Jurkat, Clone E6-1 (cell line): ENCODE results near the gene SPACA6. TPM values are rescaled to one million over a fixed set of nuclear protein-coding genes. Genes with fewer than 3 reads are reported as not detected.
"Not testable (repeated sequence)": the region's sequence is repeated elsewhere in the genome, so short reads cannot be mapped to it uniquely, and the experiment has no call there.

ENCODE experiments used
- DNase-seq: peaks from one replicate; pipeline ENCODE4 v3.0.0-alpha.2; 2011; ENCODE audit warnings: low read depth, low spot score
- H3K4me3 ChIP-seq: 2 replicates; pipeline ENCODE4 v1.5.1; 2011; ENCODE audit warnings: mild to moderate bottlenecking, low read length, control low read depth, moderate library complexity
- polyA plus RNA-seq: library from polyadenylated mRNA; unstranded; fragments of >200 nt; gene quantifications from one replicate; pipeline ENCODE4 v1.2.1, GENCODE V29; 2012; ENCODE audit warnings: missing spikeins; ENCODE audit not compliant: insufficient read length, insufficient read depth

The SPACA6 gene
- 3.1 TPM for polyA plus RNA-seq

- no peak within 1 kb of the TSS for H3K4me3 ChIP-seq
- DNase-seq, result no peak
Measured at GRCh38 chr19:51693260-51693659, at the start of gene SPACA6. Gene SPACA6 (plus strand): TSS chr19:51693330. CDS start chr19:51693527, 197 bp downstream.

- H3K4me3 ChIP-seq, result no peak overlapping the region
- DNase-seq, result no peak
Measured at GRCh38 chr19:51644636-51645271, 48.4 kb upstream of the SPACA6 start.

GRCh38 chr19:51646730-51647129 is 46.4 kb upstream of the SPACA6 start, which contains the start of gene SIGLEC14:
Gene SIGLEC14 (minus strand): TSS chr19:51646825. CDS start chr19:51646759, 66 bp downstream.
- not testable (repeated sequence) for H3K4me3 ChIP-seq, DNase-seq

- DNase-seq, result no peak
- no peak overlapping the region for H3K4me3 ChIP-seq
Measured at GRCh38 chr19:51647318-51647717, 45.8 kb upstream of the SPACA6 start.

GRCh38 chr19:51651216-51651846 is 41.8 kb upstream of the SPACA6 start:
- H3K4me3 ChIP-seq, result no peak overlapping the region
- DNase-seq, result no peak

- no peak overlapping the region for H3K4me3 ChIP-seq
- DNase-seq, result no peak
Measured at GRCh38 chr19:51652266-51652665, 40.9 kb upstream of the SPACA6 start.

- no peak overlapping the region for H3K4me3 ChIP-seq
- no peak for DNase-seq
Measured at GRCh38 chr19:51653162-51653561, 40.0 kb upstream of the SPACA6 start.

- DNase-seq, result no peak
- no peak overlapping the region for H3K4me3 ChIP-seq
Measured at GRCh38 chr19:51654783-51655182, 38.3 kb upstream of the SPACA6 start.

GRCh38 chr19:51660975-51661600 is 32.0 kb upstream of the SPACA6 start:
- DNase-seq, result peak; percentile 60
- no peak overlapping the region for H3K4me3 ChIP-seq

- H3K4me3 ChIP-seq, result no peak overlapping the region
- no peak for DNase-seq
Measured at GRCh38 chr19:51663650-51664049, 29.5 kb upstream of the SPACA6 start.

GRCh38 chr19:51664131-51664530 is 29.0 kb upstream of the SPACA6 start:
- DNase-seq, result no peak
- no peak overlapping the region for H3K4me3 ChIP-seq

- no peak for DNase-seq
- H3K4me3 ChIP-seq, result no peak overlapping the region
Measured at GRCh38 chr19:51664997-51665396, 28.1 kb upstream of the SPACA6 start.

- no peak overlapping the region for H3K4me3 ChIP-seq
- no peak for DNase-seq
Measured at GRCh38 chr19:51668216-51668615, 24.9 kb upstream of the SPACA6 start.

GRCh38 chr19:51675911-51676565 is 17.1 kb upstream of the SPACA6 start:
- DNase-seq, H3K4me3 ChIP-seq: not testable (repeated sequence)

- no peak overlapping the region for H3K4me3 ChIP-seq
- peak; percentile 97 for DNase-seq
Measured at GRCh38 chr19:51676566-51677083, 16.5 kb upstream of the SPACA6 start.

GRCh38 chr19:51680474-51680873 is 12.7 kb upstream of the SPACA6 start:
- DNase-seq, result no peak
- H3K4me3 ChIP-seq, result no peak overlapping the region

- no peak overlapping the region for H3K4me3 ChIP-seq
- DNase-seq, result peak; percentile 39
Measured at GRCh38 chr19:51681286-51681941, 11.7 kb upstream of the SPACA6 start.

GRCh38 chr19:51686171-51686570 is 7.0 kb upstream of the SPACA6 start:
- DNase-seq, result no peak
- no peak overlapping the region for H3K4me3 ChIP-seq
